Esophagus squamous epithelium (tissue), 4 donors: ENCODE results near the gene ACSF3.

Source experiments
- CTCF ChIP-seq, 6 experiments: fragments of 450-650 bp in 4 of 6; fragments of 200-600 bp in 2 of 6; sonication (generic) in 2 of 6; IDR thresholded peaks; one replicate each; pipeline ENCODE4 v1.5.1; 2016 to 2019; ENCODE audit warnings: antibody characterized with exemption in 6 of 6, mild to moderate bottlenecking in 4 of 6, moderate library complexity in 4 of 6
- POLR2A ChIP-seq, 4 donors: fragments of 450-650 bp; IDR thresholded peaks; one replicate each; pipeline ENCODE4 v1.6.1; 2017; ENCODE audit warnings: antibody characterized with exemption in 4 of 4, mild to moderate bottlenecking in 4 of 4, moderate library complexity in 3 of 4

- TF ChIP-seq POLR2A (IDR thresholded peaks at IDR 0.05) = no peak
- TF ChIP-seq CTCF (IDR thresholded peaks at IDR 0.05) = no peak
These were observed 27.3 kb downstream of the ACSF3 start for GRCh38 chr16:89120921-89121351.
